GM12864 (cell line): ENCODE measurements around the gene PTPRO.

ENCODE experiments used
- DNase-seq: peaks from one replicate; pipeline ENCODE4 v3.0.0-alpha.2; 2011; ENCODE audit warnings: low read depth
- H3K4me3 ChIP-seq: 2 replicates; pipeline ENCODE4 v1.5.1; 2011; ENCODE audit warnings: mild to moderate bottlenecking, low read depth, low read length, control low read depth
- CTCF ChIP-seq: IDR thresholded peaks from 2 replicates; pipeline ENCODE4 v1.5.1; 2011; ENCODE audit warnings: low read depth, mild to moderate bottlenecking, moderate library complexity, low read length, control low read depth, inconsistent platforms; ENCODE audit errors: missing control alignments

PTPRO gene

GRCh38 chr12:15289192-15289591, 33.1 kb upstream of the PTPRO start:
- no peak for DNase-seq
- no peak for TF ChIP-seq CTCF
- H3K4me3 ChIP-seq: no peak overlapping the region

GRCh38 chr12:15293731-15294130, 28.6 kb upstream of the PTPRO start:
- H3K4me3 ChIP-seq: no peak overlapping the region
- no peak for TF ChIP-seq CTCF
- DNase-seq: no peak

- no peak overlapping the region for H3K4me3 ChIP-seq
- no peak for DNase-seq
- TF ChIP-seq CTCF: no peak
Observed at GRCh38 chr12:15299947-15300346, 22.4 kb upstream of the PTPRO start.

- DNase-seq: no peak
- no peak overlapping the region for H3K4me3 ChIP-seq
- TF ChIP-seq CTCF: no peak
Observed at GRCh38 chr12:15304296-15304695, 18.0 kb upstream of the PTPRO start.

GRCh38 chr12:15306605-15307004, 15.7 kb upstream of the PTPRO start:
- no peak for DNase-seq
- no peak overlapping the region for H3K4me3 ChIP-seq
- no peak for TF ChIP-seq CTCF

- no peak overlapping the region for H3K4me3 ChIP-seq
- DNase-seq: no peak
- no peak for TF ChIP-seq CTCF
Observed at GRCh38 chr12:15307079-15307478, 15.2 kb upstream of the PTPRO start.

GRCh38 chr12:15318841-15319240, 3.5 kb upstream of the PTPRO start:
- DNase-seq: no peak
- H3K4me3 ChIP-seq: no peak overlapping the region
- TF ChIP-seq CTCF: no peak
